GM23338 (cell line): ENCODE measurements around the gene SPINT2. TPM values are rescaled to one million over a fixed set of nuclear protein-coding genes. Genes with fewer than 3 reads are reported as not detected.

Experiments used
- ATAC-seq: fragments of 200-7000 bp; cut with Tn5 transposase; 3 replicates; pipeline ENCODE4 v1.9.1; 2020
- DNase-seq: peaks from one replicate; pipeline ENCODE4 v3.0.0-alpha.2; 2015; ENCODE audit warnings: low spot score
- H2AFZ ChIP-seq: fragments of 200-600 bp; sonication (generic); 2 replicates; pipeline ENCODE4 v1.8.0; 2016; ENCODE audit warnings: antibody characterized with exemption, mild to moderate bottlenecking, moderate library complexity
- H3F3A ChIP-seq: fragments of 200-600 bp; sonication (generic); replicated peaks from 2 replicates; pipeline ENCODE4 v1.8.0; 2017; ENCODE audit warnings: antibody characterized with exemption, mixed run types, low read depth
- H3K27ac ChIP-seq: fragments of 200-600 bp; sonication (generic); 2 replicates; pipeline ENCODE4 v1.6.1; 2016; ENCODE audit warnings: low read depth
- H3K27me3 ChIP-seq: fragments of 200-600 bp; sonication (generic); 2 replicates; pipeline ENCODE4 v1.8.0; 2016; ENCODE audit warnings: mild to moderate bottlenecking, mixed run types, moderate library complexity; ENCODE audit not compliant: insufficient read depth
- H3K36me3 ChIP-seq: fragments of 200-600 bp; sonication (generic); 2 replicates; pipeline ENCODE4 v1.8.0; 2016; ENCODE audit warnings: mild to moderate bottlenecking; ENCODE audit not compliant: insufficient read depth
- H3K4me1 ChIP-seq: fragments of 200-600 bp; sonication (generic); 2 replicates; pipeline ENCODE4 v1.8.0; 2016; ENCODE audit warnings: mild to moderate bottlenecking, moderate library complexity; ENCODE audit not compliant: insufficient read depth
- H3K4me2 ChIP-seq: fragments of 200-600 bp; sonication (generic); 2 replicates; pipeline ENCODE4 v1.7.1; 2017; ENCODE audit warnings: mixed run types
- H3K4me3 ChIP-seq: fragments of 200-600 bp; sonication (generic); 2 replicates; pipeline ENCODE4 v1.6.1; 2016; ENCODE audit warnings: mixed run types
- H3K79me2 ChIP-seq: fragments of 200-600 bp; sonication (generic); replicated peaks from 2 replicates; pipeline ENCODE4 v1.8.0; 2017; ENCODE audit warnings: mild to moderate bottlenecking; ENCODE audit not compliant: insufficient read depth
- H3K9me2 ChIP-seq: fragments of 200-600 bp; sonication (generic); 2 replicates; pipeline ENCODE4 v1.8.0; 2017; ENCODE audit not compliant: insufficient read depth
- H4K20me1 ChIP-seq: fragments of 200-600 bp; sonication (generic); replicated peaks from 2 replicates; pipeline ENCODE4 v1.8.0; 2017; ENCODE audit warnings: mild to moderate bottlenecking; ENCODE audit not compliant: insufficient read depth
- H3K27ac Mint-ChIP-seq: 2 replicates; pipeline ENCODE4 v1.8.0; 2020; ENCODE audit warnings: inconsistent platforms, mild to moderate bottlenecking, moderate library complexity, mixed read lengths
- H3K27me3 Mint-ChIP-seq: 3 replicates; pipeline ENCODE4 v1.8.0; 2022; ENCODE audit warnings: low read depth, mild to moderate bottlenecking, moderate library complexity, mixed read lengths, inconsistent platforms; ENCODE audit not compliant: insufficient read depth, poor library complexity
- H3K36me3 Mint-ChIP-seq: 3 replicates; pipeline ENCODE4 v1.8.0; 2021; ENCODE audit warnings: low read depth, mild to moderate bottlenecking, inconsistent platforms, moderate library complexity, mixed read lengths
- H3K4me1 Mint-ChIP-seq: 3 replicates; pipeline ENCODE4 v1.8.0; 2020; ENCODE audit warnings: mild to moderate bottlenecking, inconsistent platforms, mixed read lengths
- H3K4me3 Mint-ChIP-seq: 3 replicates; pipeline ENCODE4 v1.8.0; 2021; ENCODE audit warnings: moderate library complexity, mild to moderate bottlenecking, inconsistent platforms, mixed read lengths
- H3K9me3 Mint-ChIP-seq: 3 replicates; pipeline ENCODE4 v1.8.0; 2020; ENCODE audit warnings: moderate library complexity, mild to moderate bottlenecking, inconsistent platforms, mixed read lengths
- CREB1 ChIP-seq: fragments of 250-450 bp; sonication (Bioruptor Pico); IDR thresholded peaks from 2 replicates; pipeline ENCODE4 v1.5.0; 2020; ENCODE audit warnings: low read depth, mild to moderate bottlenecking, moderate library complexity
- CTCF ChIP-seq, 2 experiments: fragments of 200-600 bp in 1 of 2; sonication (generic) in 1 of 2; conservative IDR thresholded peaks; 2 replicates each; pipeline versions ENCODE4 v1.5.1 to v1.6.1; 2016 to 2017; ENCODE audit warnings: antibody characterized with exemption in 2 of 2, low read depth in 2 of 2, mild to moderate bottlenecking in 2 of 2, moderate library complexity in 1 of 2
- ETS1 ChIP-seq: IDR thresholded peaks from 2 replicates; pipeline ENCODE4 v1.6.1; 2016; ENCODE audit warnings: antibody characterized with exemption
- EZH2 ChIP-seq: fragments of 200-600 bp; sonication (generic); IDR thresholded peaks from one replicate; pipeline ENCODE4 v1.8.0; 2017; ENCODE audit warnings: antibody characterized with exemption, mild to moderate bottlenecking, low read depth; ENCODE audit not compliant: unreplicated experiment
- EZH2phosphoT487 ChIP-seq: fragments of 200-600 bp; sonication (generic); IDR thresholded peaks from one replicate; pipeline ENCODE4 v1.8.1; 2018; ENCODE audit warnings: antibody characterized with exemption; ENCODE audit not compliant: unreplicated experiment
- JUNB ChIP-seq: IDR thresholded peaks from one replicate; pipeline ENCODE4 v1.6.1; 2016; ENCODE audit warnings: antibody characterized with exemption; ENCODE audit not compliant: unreplicated experiment
- NANOG ChIP-seq: IDR thresholded peaks from 2 replicates; pipeline ENCODE4 v1.6.1; 2016; ENCODE audit warnings: antibody characterized with exemption, borderline replicate concordance
- POLR2AphosphoS5 ChIP-seq: IDR thresholded peaks from 2 replicates; pipeline ENCODE4 v1.6.1; 2016; ENCODE audit warnings: antibody characterized with exemption, low read depth
- STAT1 ChIP-seq: IDR thresholded peaks from one replicate; pipeline ENCODE4 v1.6.1; 2016; ENCODE audit warnings: antibody characterized with exemption; ENCODE audit not compliant: unreplicated experiment
- ZNF114 ChIP-seq: fragments of 250-450 bp; sonication (Bioruptor Pico); IDR thresholded peaks from 2 replicates; pipeline ENCODE4 v1.5.0; 2020; ENCODE audit warnings: mild to moderate bottlenecking, moderate library complexity
- ZNF331 ChIP-seq: fragments of 250-450 bp; sonication (Bioruptor Pico); IDR thresholded peaks from 2 replicates; pipeline ENCODE4 v1.5.0; 2020; ENCODE audit warnings: low read depth, mild to moderate bottlenecking, moderate library complexity
- ZNF462 ChIP-seq: fragments of 250-450 bp; sonication (Bioruptor Pico); IDR thresholded peaks from 2 replicates; pipeline ENCODE4 v1.5.0; 2020; ENCODE audit warnings: mild to moderate bottlenecking, moderate library complexity
- polyA plus RNA-seq: library from polyadenylated mRNA; unstranded; fragments of >200 nt; fragmentation: Nextera tagmentation; extraction: Ambion mirVana; gene quantifications from 2 replicates; pipeline ENCODE4 v1.2.1, GENCODE V29; 2016
- total RNA-seq: library from RNA; depleted of rRNA; stranded (reverse); fragments of >200 nt; shearing (Covaris generic); gene quantifications from 2 replicates; pipeline ENCODE4 v1.2.3, GENCODE V29; 2014
- TF ChIP-seq, protein P1 (sequence below): IDR thresholded peaks from one replicate; pipeline ENCODE4 v1.6.1; 2018; ENCODE audit warnings: antibody characterized with exemption; ENCODE audit not compliant: unreplicated experiment

The SPINT2 gene
- total and polyA plus RNA-seq, 2 experiments from 2014 or later = 319 to 468 TPM

DNA sequence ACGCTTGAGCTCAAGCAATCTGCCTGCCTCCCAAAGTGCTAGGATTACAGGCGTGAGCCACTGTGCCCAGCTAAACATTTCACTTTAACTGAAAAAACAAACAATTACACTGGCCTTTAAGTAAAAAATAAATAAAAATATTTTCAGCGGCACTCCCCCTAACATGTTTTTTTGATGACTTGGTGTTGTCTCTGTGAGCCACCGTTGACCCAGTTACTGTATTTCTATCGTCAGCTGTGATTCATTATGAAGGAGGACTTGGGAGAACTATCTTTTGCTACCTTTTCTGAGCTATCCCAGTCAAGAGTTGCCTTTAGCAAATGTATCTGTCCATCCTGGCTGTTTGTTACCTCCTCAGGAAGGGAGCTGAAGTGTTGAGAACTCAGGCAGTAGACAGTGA lies 21.2 kb downstream of the SPINT2 start:
- H3K27me3 Mint-ChIP-seq = peaks cover 5% of the 10 kb centered on the region
- no peak for TF ChIP-seq ZNF331 (CRISPR knock-in tag)
- no peak for TF ChIP-seq POLR2AphosphoS5
- no peak for TF ChIP-seq EZH2
- no peak for TF ChIP-seq ZNF462 (CRISPR knock-in tag)
- TF ChIP-seq STAT1 = no peak
- no peak for TF ChIP-seq NANOG
- no peak for TF ChIP-seq CTCF (conservative IDR thresholded peaks at IDR 0.05; ENCODE audit: low read depth in 2 of 2)
- no peak for TF ChIP-seq ZNF114 (CRISPR knock-in tag)
- TF ChIP-seq, protein P1, sequence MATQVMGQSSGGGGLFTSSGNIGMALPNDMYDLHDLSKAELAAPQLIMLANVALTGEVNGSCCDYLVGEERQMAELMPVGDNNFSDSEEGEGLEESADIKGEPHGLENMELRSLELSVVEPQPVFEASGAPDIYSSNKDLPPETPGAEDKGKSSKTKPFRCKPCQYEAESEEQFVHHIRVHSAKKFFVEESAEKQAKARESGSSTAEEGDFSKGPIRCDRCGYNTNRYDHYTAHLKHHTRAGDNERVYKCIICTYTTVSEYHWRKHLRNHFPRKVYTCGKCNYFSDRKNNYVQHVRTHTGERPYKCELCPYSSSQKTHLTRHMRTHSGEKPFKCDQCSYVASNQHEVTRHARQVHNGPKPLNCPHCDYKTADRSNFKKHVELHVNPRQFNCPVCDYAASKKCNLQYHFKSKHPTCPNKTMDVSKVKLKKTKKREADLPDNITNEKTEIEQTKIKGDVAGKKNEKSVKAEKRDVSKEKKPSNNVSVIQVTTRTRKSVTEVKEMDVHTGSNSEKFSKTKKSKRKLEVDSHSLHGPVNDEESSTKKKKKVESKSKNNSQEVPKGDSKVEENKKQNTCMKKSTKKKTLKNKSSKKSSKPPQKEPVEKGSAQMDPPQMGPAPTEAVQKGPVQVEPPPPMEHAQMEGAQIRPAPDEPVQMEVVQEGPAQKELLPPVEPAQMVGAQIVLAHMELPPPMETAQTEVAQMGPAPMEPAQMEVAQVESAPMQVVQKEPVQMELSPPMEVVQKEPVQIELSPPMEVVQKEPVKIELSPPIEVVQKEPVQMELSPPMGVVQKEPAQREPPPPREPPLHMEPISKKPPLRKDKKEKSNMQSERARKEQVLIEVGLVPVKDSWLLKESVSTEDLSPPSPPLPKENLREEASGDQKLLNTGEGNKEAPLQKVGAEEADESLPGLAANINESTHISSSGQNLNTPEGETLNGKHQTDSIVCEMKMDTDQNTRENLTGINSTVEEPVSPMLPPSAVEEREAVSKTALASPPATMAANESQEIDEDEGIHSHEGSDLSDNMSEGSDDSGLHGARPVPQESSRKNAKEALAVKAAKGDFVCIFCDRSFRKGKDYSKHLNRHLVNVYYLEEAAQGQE = no peak
- TF ChIP-seq ETS1 = no peak
- TF ChIP-seq CREB1 (CRISPR knock-in tag) = no peak
- no peak for TF ChIP-seq JUNB
- no peak for TF ChIP-seq EZH2phosphoT487
- H3K79me2 ChIP-seq = peaks cover 44% of the 10 kb centered on the region
- no peak overlapping the region for H3K4me2 ChIP-seq
- no peaks in the 10 kb centered on the region; the same call in 2 of the 3 replicates for H3K4me1 Mint-ChIP-seq
- peaks cover 17% of the 10 kb centered on the region for H3K36me3 ChIP-seq
- H3F3A ChIP-seq = peaks cover 24% of the 10 kb centered on the region
- no peaks in the 10 kb centered on the region for H3K9me3 Mint-ChIP-seq
- no peak overlapping the region for H3K27ac Mint-ChIP-seq
- H3K27ac ChIP-seq = 0 out of 2 replicates have a peak overlapping the region, but pooled peaks have one; percentile 39
- peaks cover 47% of the 10 kb centered on the region for H3K36me3 Mint-ChIP-seq
- DNase-seq (no peak), ATAC-seq (no peak)
- no peak overlapping the region for H3K4me3 Mint-ChIP-seq
- H3K4me3 ChIP-seq = no peak overlapping the region
- no peak overlapping the region for H2AFZ ChIP-seq
- no peaks in the 10 kb centered on the region for H3K4me1 ChIP-seq
- H3K9me2 ChIP-seq = no peaks in the 10 kb centered on the region
- H4K20me1 ChIP-seq = peaks cover 26% of the 10 kb centered on the region; the same call in 1 of the 2 replicates
- no peaks in the 10 kb centered on the region for H3K27me3 ChIP-seq
